NCI-H128 (cell line): Measurements from ENCODE around the gene GABRR3.

Experiments
- DNase-seq: peaks from one replicate; lab custom pipeline; 2025; ENCODE audit not compliant: unreplicated experiment; lab: John Stamatoyannopoulos, UW

The GABRR3 gene

GRCh38 chr3:97992547-97993173, 42.5 kb downstream of the GABRR3 start:
- DNase-seq: no peak

- no peak for DNase-seq
These were observed 43.8 kb downstream of the GABRR3 start for GRCh38 chr3:97991293-97991682.

GRCh38 chr3:97990624-97991292, 44.4 kb downstream of the GABRR3 start:
- no peak for DNase-seq

GRCh38 chr3:97988784-97989568, 46.1 kb downstream of the GABRR3 start:
- no peak for DNase-seq

- DNase-seq: no peak
These were observed 47.8 kb downstream of the GABRR3 start for GRCh38 chr3:97987306-97987705.

GRCh38 chr3:97983933-97984491, 51.1 kb downstream of the GABRR3 start:
- no peak for DNase-seq

GRCh38 chr3:97981886-97982285, 53.2 kb downstream of the GABRR3 start:
- DNase-seq: no peak

GRCh38 chr3:97979610-97980009, 55.5 kb downstream of the GABRR3 start:
- no peak for DNase-seq

- no peak for DNase-seq
These were observed 59.6 kb downstream of the GABRR3 start for GRCh38 chr3:97975466-97975865.

GRCh38 chr3:97974996-97975395, 60.1 kb downstream of the GABRR3 start:
- DNase-seq: no peak

GRCh38 chr3:97972976-97973375, 62.1 kb downstream of the GABRR3 start:
- DNase-seq: no peak

GRCh38 chr3:97971679-97972567, 63.2 kb downstream of the GABRR3 start, which contains the start of gene RIOX2:
Gene RIOX2, minus strand, starts transcription at chr3:97972431. Its CDS starts 4,838 bp downstream, at chr3:97967593.
- DNase-seq: no peak

- DNase-seq: no peak
These were observed 64.0 kb downstream of the GABRR3 start for GRCh38 chr3:97970956-97971620.

GRCh38 chr3:97970156-97970555, 65.0 kb downstream of the GABRR3 start:
- DNase-seq: no peak

GRCh38 chr3:97969541-97969940, 65.6 kb downstream of the GABRR3 start:
- no peak for DNase-seq

- no peak for DNase-seq
These were observed 66.7 kb downstream of the GABRR3 start for GRCh38 chr3:97968376-97968775.

- no peak for DNase-seq
These were observed 67.1 kb downstream of the GABRR3 start for GRCh38 chr3:97967966-97968365.

GRCh38 chr3:97960993-97961766, 73.9 kb downstream of the GABRR3 start:
- no peak for DNase-seq

GRCh38 chr3:97960551-97960950, 74.6 kb downstream of the GABRR3 start:
- no peak for DNase-seq
